ENCODE measurements around the gene PARVA.

Gene PARVA

GRCh38 chr11:12565406-12565805 lies 188.0 kb downstream of the PARVA start:
- no peaks in the 10 kb centered on the region for H3K36me3 Mint-ChIP-seq
- H3K4me3 Mint-ChIP-seq: no peak overlapping the region
- peaks cover 28% of the 10 kb centered on the region for H3K27me3 Mint-ChIP-seq
- no peak overlapping the region for H3K27ac Mint-ChIP-seq
- no peaks in the 10 kb centered on the region for H3K4me1 Mint-ChIP-seq
- H3K9me3 Mint-ChIP-seq: no peaks in the 10 kb centered on the region

- peaks cover 26% of the 10 kb centered on the region for H3K27me3 Mint-ChIP-seq
- no peaks in the 10 kb centered on the region for H3K36me3 Mint-ChIP-seq
- H3K4me3 Mint-ChIP-seq: no peak overlapping the region
- no peaks in the 10 kb centered on the region for H3K9me3 Mint-ChIP-seq
- H3K4me1 Mint-ChIP-seq: no peaks in the 10 kb centered on the region
- H3K27ac Mint-ChIP-seq: no peak overlapping the region
Observed at GRCh38 chr11:12567746-12568460, 190.5 kb downstream of the PARVA start.

- Mint-ChIP-seq H3K9me3 (peaks cover 4% of the 10 kb centered on the region), H3K27me3 (peaks cover 26% of the 10 kb centered on the region), H3K4me3 (no peak overlapping the region), H3K36me3 (peaks cover 3% of the 10 kb centered on the region), H3K27ac (no peak overlapping the region), H3K4me1 (no peaks in the 10 kb centered on the region)
Observed at GRCh38 chr11:12569499-12570425, 192.4 kb downstream of the PARVA start.

GRCh38 chr11:12573707-12574485 lies 196.5 kb downstream of the PARVA start:
- no peaks in the 10 kb centered on the region for H3K4me1 Mint-ChIP-seq
- H3K9me3 Mint-ChIP-seq: peaks cover 9% of the 10 kb centered on the region
- peaks cover 17% of the 10 kb centered on the region for H3K27me3 Mint-ChIP-seq
- peaks cover 6% of the 10 kb centered on the region for H3K36me3 Mint-ChIP-seq
- H3K27ac Mint-ChIP-seq: no peak overlapping the region
- H3K4me3 Mint-ChIP-seq: no peak overlapping the region

- Mint-ChIP-seq H3K9me3 (peaks cover 9% of the 10 kb centered on the region), H3K4me1 (no peaks in the 10 kb centered on the region), H3K27me3 (peaks cover 13% of the 10 kb centered on the region), H3K36me3 (peaks cover 6% of the 10 kb centered on the region), H3K27ac (no peak overlapping the region), H3K4me3 (no peak overlapping the region)
Observed at GRCh38 chr11:12577725-12578644, 200.6 kb downstream of the PARVA start.

- H3K36me3 Mint-ChIP-seq: peaks cover 3% of the 10 kb centered on the region
- H3K4me3 Mint-ChIP-seq: no peak overlapping the region
- no peaks in the 10 kb centered on the region for H3K9me3 Mint-ChIP-seq
- H3K27ac Mint-ChIP-seq: no peak overlapping the region
- H3K4me1 Mint-ChIP-seq: no peaks in the 10 kb centered on the region
- peaks cover 12% of the 10 kb centered on the region for H3K27me3 Mint-ChIP-seq
Observed at GRCh38 chr11:12581416-12581815, 204.0 kb downstream of the PARVA start.

- Mint-ChIP-seq H3K36me3 (peaks cover 3% of the 10 kb centered on the region), H3K27me3 (peaks cover 10% of the 10 kb centered on the region), H3K4me3 (no peak overlapping the region), H3K27ac (no peak overlapping the region), H3K4me1 (peaks cover under 1% of the 10 kb centered on the region), H3K9me3 (no peaks in the 10 kb centered on the region)
Observed at GRCh38 chr11:12581923-12582322, 204.6 kb downstream of the PARVA start.

Measured in activated naive CD4-positive, alpha-beta T cell treated with anti-CD3 and anti-CD28 coated beads, Interleukin-2, amount 50 U/mL, for 24 hours (primary cell).